ENCODE measurements around the gene UACA.
"Not testable (repeated sequence)": the region's sequence is repeated elsewhere in the genome, so short reads cannot be mapped to it uniquely, and the experiment has no call there.

UACA gene

GRCh38 chr15:70763120-70763949 is at the start of gene UACA:
TSS of gene UACA (minus strand) at chr15:70763558. CDS start at chr15:70763407, 151 bp downstream.
- DNase-seq (ENCODE audit: low spot score), result peak; percentile 99
- POLR2A ChIA-PET (ENCODE audit: low non-redundant PET), result no interaction called here
- TF ChIP-seq CTCF (conservative IDR thresholded peaks at IDR 0.05; ENCODE audit: low read depth), result no peak
- CTCF ChIA-PET, result no interaction called here
- H3K27ac ChIP-seq, result peak within 1 kb of the TSS; percentile 99

GRCh38 chr15:70812827-70813364 is 49.5 kb upstream of the UACA start:
- no peak for DNase-seq (ENCODE audit: low spot score)
- ChIA-PET CTCF (interaction anchor here (0.6 to 2.1 kb wide), 4 partner anchors 16 to 669 kb away, joined by 4 to 7 read pairs (median 4); no protein-coding TSS in a partner anchor), POLR2A (ENCODE audit: low non-redundant PET) (no interaction called here)
- no peak overlapping the region for H3K27ac ChIP-seq
- no peak for TF ChIP-seq CTCF (conservative IDR thresholded peaks at IDR 0.05; ENCODE audit: low read depth)

- CTCF ChIA-PET, result interaction anchor here (0.6 to 2.1 kb wide), 7 partner anchors 11 to 627 kb away, joined by 3 to 7 read pairs (median 4); no protein-coding TSS in a partner anchor
- POLR2A ChIA-PET (ENCODE audit: low non-redundant PET), result no interaction called here
Observed at GRCh38 chr15:70810916-70811578, 47.7 kb upstream of the UACA start.

GRCh38 chr15:70806992-70807712 is 43.8 kb upstream of the UACA start:
- DNase-seq (ENCODE audit: low spot score), result no peak
- no peak overlapping the region for H3K27ac ChIP-seq
- POLR2A ChIA-PET (ENCODE audit: low non-redundant PET), result no interaction called here
- TF ChIP-seq CTCF (conservative IDR thresholded peaks at IDR 0.05; ENCODE audit: low read depth), result no peak
- CTCF ChIA-PET, result interaction anchor here (0.7 to 0.8 kb wide), 2 partner anchors 18 to 118 kb away, joined by 3 read pairs; no protein-coding TSS in a partner anchor

More at GRCh38 chr15:70810916-70811578, 47.7 kb upstream of the UACA start:
- TF ChIP-seq CTCF (conservative IDR thresholded peaks at IDR 0.05; ENCODE audit: low read depth), result no peak
- no peak for DNase-seq (ENCODE audit: low spot score)
- H3K27ac ChIP-seq, result no peak overlapping the region

- H3K27ac ChIP-seq; POLR2A ChIA-PET (ENCODE audit: low non-redundant PET); DNase-seq (ENCODE audit: low spot score); CTCF ChIA-PET: not testable (repeated sequence)
Observed at GRCh38 chr15:70804388-70804787, 41.0 kb upstream of the UACA start.

GRCh38 chr15:70802629-70803028 is 39.3 kb upstream of the UACA start:
- ChIA-PET CTCF (no interaction called here), POLR2A (ENCODE audit: low non-redundant PET) (no interaction called here)
- H3K27ac ChIP-seq, result no peak overlapping the region; the same call in 1 of the 2 replicates
- peak; percentile 45 for DNase-seq (ENCODE audit: low spot score)
- TF ChIP-seq CTCF (conservative IDR thresholded peaks at IDR 0.05; ENCODE audit: low read depth), result no peak
